Activated CD4-positive, alpha-beta memory T cell treated with anti-CD3 and anti-CD28 coated beads, Interleukin-2, amount 10 ng/mL, durations not matched to agents 7 days and 5 days (primary cell): ENCODE results near the gene CERS5. TPM values are rescaled to one million over a fixed set of nuclear protein-coding genes. Genes with fewer than 3 reads are reported as not detected.

Source experiments
- CTCF ChIA-PET: fragments of 350-600 bp; sonication (Branson Sonifier 250); formaldehyde crosslinking; loops from one replicate; lab custom pipeline; 2021; ENCODE audit warnings: antibody characterized with exemption, inconsistent platforms; lab: Charles Lee
- POLR2A ChIA-PET: fragments of 350-600 bp; sonication (Branson Sonifier 250); formaldehyde crosslinking; loops from one replicate; lab custom pipeline; 2021; ENCODE audit warnings: antibody characterized with exemption; lab: Charles Lee
- DNase-seq: peaks from one replicate; pipeline ENCODE4 v3.0.0-alpha.2; 2020
- H3K27ac Mint-ChIP-seq: one replicate; pipeline ENCODE4 v1.8.0; 2021; ENCODE audit warnings: mild to moderate bottlenecking, mixed read lengths
- H3K27me3 Mint-ChIP-seq: one replicate; pipeline ENCODE4 v1.8.0; 2021; ENCODE audit warnings: mixed read lengths
- H3K36me3 Mint-ChIP-seq: one replicate; pipeline ENCODE4 v1.8.0; 2021; ENCODE audit warnings: low read depth, mixed read lengths
- H3K4me1 Mint-ChIP-seq: one replicate; pipeline ENCODE4 v1.8.0; 2021; ENCODE audit warnings: mixed read lengths
- H3K4me3 Mint-ChIP-seq: one replicate; pipeline ENCODE4 v1.8.0; 2021; ENCODE audit warnings: mild to moderate bottlenecking, mixed read lengths
- H3K9me3 Mint-ChIP-seq: one replicate; pipeline ENCODE4 v1.8.0; 2021; ENCODE audit warnings: mixed read lengths
- total RNA-seq, 2 experiments: library from RNA; stranded (reverse); gene quantifications; one replicate each; pipeline ENCODE4 v1.2.3, GENCODE V29; 2021

Gene CERS5
- total RNA-seq, 2 experiments from 2014 or later: 48.4 to 56.3 TPM

DNA sequence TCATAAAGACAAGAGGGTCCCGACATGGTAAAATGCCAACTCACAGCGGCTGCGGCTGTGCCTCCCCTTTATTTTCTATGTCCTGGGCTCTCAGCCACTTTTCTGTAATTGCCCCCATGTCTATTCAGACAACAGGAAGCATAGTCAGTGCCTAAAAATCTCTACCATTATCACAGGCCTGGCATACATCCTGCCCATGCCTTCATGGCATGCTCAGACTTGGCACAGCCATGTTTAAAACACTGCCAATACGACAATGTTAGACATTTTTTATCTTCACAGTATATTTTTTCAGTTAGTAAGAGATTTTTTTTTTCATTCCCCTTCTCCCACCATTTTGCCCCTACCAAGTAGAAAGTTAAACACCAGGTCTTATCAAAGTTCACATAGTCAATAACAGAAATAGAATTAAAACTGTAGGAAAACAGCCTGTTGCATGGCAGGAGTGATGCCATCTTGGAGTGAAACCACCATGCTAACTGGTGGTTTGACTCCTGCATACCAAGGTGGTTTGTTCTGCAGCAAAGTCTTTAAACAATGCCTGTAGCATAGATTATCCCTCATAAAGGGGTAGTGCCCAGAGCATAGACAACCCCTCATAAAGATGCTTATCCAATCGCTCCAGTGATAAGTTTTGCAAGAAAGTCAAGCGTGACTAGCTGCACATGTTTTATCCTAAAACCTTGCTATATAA is 18.9 kb upstream of the CERS5 start:
- Mint-ChIP-seq H3K27ac (peak overlapping the region; percentile 82), H3K4me3 (no peak overlapping the region), H3K4me1 (peaks cover 61% of the 10 kb centered on the region), H3K36me3 (peaks cover 55% of the 10 kb centered on the region), H3K9me3 (no peaks in the 10 kb centered on the region), H3K27me3 (no peaks in the 10 kb centered on the region)
- ChIA-PET CTCF (interaction anchor here (4.3 kb wide), 1 partner anchor 10 kb away, joined by 20 read pairs; no protein-coding TSS in a partner anchor), POLR2A (interaction anchor here (0.7 to 5.2 kb wide), 11 partner anchors 10 to 97 kb away, joined by 3 to 26 read pairs (median 3); partner anchors contain the start of genes CERS5, COX14 and LIMA1)
- DNase-seq: no peak

DNA sequence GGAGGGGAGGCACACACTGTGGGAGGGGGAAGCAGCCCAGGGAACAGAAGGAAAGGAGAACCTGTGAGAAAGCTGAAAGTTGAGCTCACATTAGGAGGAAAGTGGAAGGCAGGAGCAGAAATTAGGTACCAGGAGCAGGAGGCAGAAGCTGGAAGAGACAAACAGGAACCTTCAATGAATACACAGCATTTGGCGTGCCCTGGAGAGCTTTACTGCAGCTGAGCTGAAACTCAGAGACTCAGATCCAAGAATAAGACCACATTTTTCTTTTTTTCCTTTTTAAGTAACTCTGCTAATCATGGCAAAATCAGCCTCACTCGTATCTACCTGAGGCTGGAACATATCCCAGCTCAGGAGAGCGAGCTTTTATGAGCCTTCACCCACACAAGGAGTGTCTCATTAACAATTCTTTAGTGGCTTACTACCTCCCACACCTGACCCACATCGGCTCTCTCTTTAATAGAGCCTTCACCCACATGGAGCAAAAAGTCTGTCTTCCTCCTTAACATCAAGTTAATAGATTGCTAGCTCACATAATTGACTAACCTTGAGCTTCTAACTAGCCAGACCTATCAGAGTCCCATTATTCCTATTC is 18.2 kb upstream of the CERS5 start:
- no peak overlapping the region for H3K4me3 Mint-ChIP-seq
- H3K4me1 Mint-ChIP-seq: peaks cover 57% of the 10 kb centered on the region
- POLR2A ChIA-PET: interaction anchor here (0.7 to 5.2 kb wide), 7 partner anchors 10 to 100 kb away, joined by 3 to 26 read pairs (median 3); partner anchors contain the start of genes CERS5, LIMA1 and SMARCD1
- H3K36me3 Mint-ChIP-seq: peaks cover 55% of the 10 kb centered on the region
- no peaks in the 10 kb centered on the region for H3K9me3 Mint-ChIP-seq
- CTCF ChIA-PET: interaction anchor here (1.8 to 4.3 kb wide), 2 partner anchors 9 to 74 kb away, joined by 8 to 20 read pairs; partner anchors contain the start of gene COX14
- H3K27ac Mint-ChIP-seq: peak overlapping the region; percentile 82
- no peaks in the 10 kb centered on the region for H3K27me3 Mint-ChIP-seq
- DNase-seq: no peak

DNA sequence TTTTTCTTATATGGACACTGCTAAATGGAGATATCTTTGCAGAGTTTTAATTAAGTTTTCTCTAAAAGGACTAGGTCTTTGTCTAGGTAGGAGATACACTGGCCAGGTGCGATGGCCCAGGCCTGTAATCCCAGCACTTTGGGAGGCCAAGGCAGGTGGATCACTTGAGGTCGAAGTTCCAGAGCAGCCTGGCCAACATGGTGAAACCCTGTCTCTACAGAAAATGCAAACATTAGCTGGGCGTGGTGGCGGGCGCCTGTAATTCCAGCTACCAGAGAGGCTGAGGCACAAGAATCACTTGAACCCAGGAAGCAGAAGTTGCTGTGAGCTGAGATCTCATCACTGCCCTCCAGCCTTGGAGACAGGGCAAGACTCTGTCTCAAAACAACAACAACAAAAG is 17.1 kb upstream of the CERS5 start:
- Mint-ChIP-seq H3K27ac (no peak overlapping the region), H3K27me3 (no peaks in the 10 kb centered on the region), H3K36me3 (peaks cover 53% of the 10 kb centered on the region), H3K4me1 (peaks cover 51% of the 10 kb centered on the region), H3K9me3 (no peaks in the 10 kb centered on the region), H3K4me3 (no peak overlapping the region)
- POLR2A ChIA-PET: no interaction called here
- no peak for DNase-seq
- CTCF ChIA-PET: interaction anchor here (0.6 to 1.8 kb wide), 4 partner anchors 52 to 617 kb away, joined by 3 to 9 read pairs (median 7); partner anchors contain the start of gene COX14

DNA sequence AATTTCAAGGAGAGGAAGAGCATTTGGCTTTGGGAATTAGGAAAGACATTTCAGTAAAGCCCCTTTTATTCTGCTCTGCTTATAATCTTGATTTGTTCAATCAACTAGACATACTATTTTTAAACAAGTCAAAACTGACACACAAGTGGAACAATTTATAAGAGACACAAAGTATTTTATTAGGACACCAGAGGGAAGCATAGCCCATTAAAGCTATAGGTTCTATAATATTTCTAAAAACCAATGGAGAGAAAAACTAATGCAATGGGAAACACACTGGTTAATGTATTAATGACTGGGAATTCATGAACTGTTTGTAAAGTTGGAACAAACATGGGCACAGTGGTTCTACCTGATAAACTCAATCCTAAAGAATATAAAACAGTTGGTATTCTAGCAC is 15.3 kb upstream of the CERS5 start:
- POLR2A ChIA-PET: interaction anchor here (0.9 to 1.6 kb wide), 2 partner anchors 38 to 40 kb away, joined by 3 read pairs; no protein-coding TSS in a partner anchor
- no peaks in the 10 kb centered on the region for H3K27me3 Mint-ChIP-seq
- DNase-seq: no peak
- no peak overlapping the region for H3K27ac Mint-ChIP-seq
- no peak overlapping the region for H3K4me3 Mint-ChIP-seq
- H3K36me3 Mint-ChIP-seq: peaks cover 54% of the 10 kb centered on the region
- CTCF ChIA-PET: interaction anchor here (0.9 to 1.6 kb wide), 3 partner anchors 8 to 132 kb away, joined by 3 to 6 read pairs (median 5); no protein-coding TSS in a partner anchor
- H3K9me3 Mint-ChIP-seq: no peaks in the 10 kb centered on the region
- peaks cover 33% of the 10 kb centered on the region for H3K4me1 Mint-ChIP-seq

DNA sequence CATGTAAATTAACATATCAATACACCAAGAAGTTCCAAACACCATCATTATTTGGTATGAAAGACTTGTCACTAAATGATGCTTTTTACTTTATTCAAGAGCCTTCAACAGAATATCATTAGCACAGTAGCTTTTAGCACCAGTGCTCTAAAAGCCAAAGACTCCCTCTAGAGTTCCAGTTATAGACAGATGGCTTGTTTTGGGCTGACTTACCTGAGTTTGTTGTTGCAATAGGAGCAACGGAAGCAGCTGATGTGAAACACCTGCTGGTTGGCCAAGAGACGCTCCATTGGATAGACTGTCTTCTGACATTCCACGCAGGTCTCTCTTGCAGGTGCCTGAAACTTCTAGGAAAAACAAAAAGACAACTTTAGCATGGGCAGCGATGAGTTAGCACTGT is 14.5 kb upstream of the CERS5 start:
- ChIA-PET CTCF (interaction anchor here (0.8 to 1.6 kb wide), 7 partner anchors 9 to 133 kb away, joined by 3 to 6 read pairs (median 5); no protein-coding TSS in a partner anchor), POLR2A (interaction anchor here (0.5 kb wide), 1 partner anchor 112 kb away, joined by 3 read pairs; no protein-coding TSS in a partner anchor)
- DNase-seq: no peak
- no peak overlapping the region for H3K27ac Mint-ChIP-seq
- no peaks in the 10 kb centered on the region for H3K9me3 Mint-ChIP-seq
- H3K4me1 Mint-ChIP-seq: peaks cover 25% of the 10 kb centered on the region
- no peaks in the 10 kb centered on the region for H3K27me3 Mint-ChIP-seq
- peaks cover 57% of the 10 kb centered on the region for H3K36me3 Mint-ChIP-seq
- H3K4me3 Mint-ChIP-seq: no peak overlapping the region

DNA sequence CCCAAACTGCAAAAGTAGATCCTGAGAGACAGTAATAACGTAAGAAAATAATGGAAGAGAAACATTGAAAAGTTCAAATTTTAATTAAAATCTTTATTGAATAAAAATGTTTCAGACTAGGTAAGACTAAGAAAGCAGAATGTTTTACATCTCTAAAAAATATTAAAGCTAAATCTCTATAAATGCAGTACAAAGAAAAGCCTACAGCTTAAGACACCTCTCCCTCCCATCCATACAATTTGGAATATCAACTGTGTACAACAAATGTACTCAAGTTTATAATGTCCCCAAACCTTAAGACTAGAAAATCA is 8.5 kb upstream of the CERS5 start:
- no peak overlapping the region for H3K4me3 Mint-ChIP-seq
- CTCF ChIA-PET: interaction anchor here (0.6 to 6.1 kb wide), 28 partner anchors 9 to 208 kb away, joined by 3 to 66 read pairs (median 5); partner anchors contain the start of genes CERS5, COX14 and SMARCD1
- no peaks in the 10 kb centered on the region for H3K4me1 Mint-ChIP-seq
- H3K36me3 Mint-ChIP-seq: peaks cover 27% of the 10 kb centered on the region
- POLR2A ChIA-PET: interaction anchor here (0.7 to 0.9 kb wide), 2 partner anchors 10 to 11 kb away, joined by 3 read pairs; no protein-coding TSS in a partner anchor
- H3K27ac Mint-ChIP-seq: no peak overlapping the region
- no peaks in the 10 kb centered on the region for H3K9me3 Mint-ChIP-seq
- no peak for DNase-seq
- no peaks in the 10 kb centered on the region for H3K27me3 Mint-ChIP-seq

DNA sequence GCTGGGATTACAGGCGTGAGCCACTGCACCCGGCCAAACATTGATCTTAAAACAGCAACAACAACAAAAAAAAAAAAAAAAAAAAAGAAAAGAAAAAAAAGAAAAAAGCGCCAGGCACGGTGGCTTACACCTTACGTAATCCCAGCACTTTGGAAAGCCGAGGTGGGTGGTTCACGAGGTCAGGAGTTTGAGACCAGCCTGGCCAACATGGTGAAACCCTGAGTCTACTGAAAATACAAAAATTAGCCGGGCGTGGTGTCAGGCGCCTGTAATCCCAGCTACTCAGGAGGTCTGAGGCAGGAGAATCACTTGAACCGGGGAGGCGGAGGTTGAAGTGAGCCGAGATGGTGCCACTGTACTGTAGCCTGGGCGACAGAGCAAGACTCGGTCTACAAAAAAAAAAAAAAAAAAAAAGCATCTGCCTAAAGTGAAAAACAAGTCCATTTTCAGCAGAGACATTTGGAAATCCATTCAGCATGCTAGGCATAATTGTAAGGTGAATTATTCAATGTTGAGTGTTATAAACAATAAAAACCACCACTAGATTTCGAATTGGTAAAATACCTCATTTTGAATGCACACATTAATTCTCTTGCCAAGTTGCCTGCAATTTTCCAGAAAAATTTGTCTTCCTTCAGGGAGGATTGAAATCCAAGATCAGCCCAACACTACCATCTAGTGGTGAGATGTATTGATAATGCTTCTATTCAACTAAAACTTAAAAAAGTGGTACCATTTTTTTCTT is 8.0 kb upstream of the CERS5 start:
- ChIA-PET CTCF (interaction anchor here (0.6 to 6.1 kb wide), 33 partner anchors 8 to 208 kb away, joined by 3 to 66 read pairs (median 5); partner anchors contain the start of genes CERS5, COX14 and SMARCD1), POLR2A (interaction anchor here (0.7 kb wide), 1 partner anchor 10 kb away, joined by 3 read pairs; no protein-coding TSS in a partner anchor)
- H3K4me1 Mint-ChIP-seq: peaks cover 2% of the 10 kb centered on the region
- no peak overlapping the region for H3K27ac Mint-ChIP-seq
- no peaks in the 10 kb centered on the region for H3K9me3 Mint-ChIP-seq
- H3K27me3 Mint-ChIP-seq: no peaks in the 10 kb centered on the region
- no peak for DNase-seq
- H3K4me3 Mint-ChIP-seq: no peak overlapping the region
- peaks cover 27% of the 10 kb centered on the region for H3K36me3 Mint-ChIP-seq

DNA sequence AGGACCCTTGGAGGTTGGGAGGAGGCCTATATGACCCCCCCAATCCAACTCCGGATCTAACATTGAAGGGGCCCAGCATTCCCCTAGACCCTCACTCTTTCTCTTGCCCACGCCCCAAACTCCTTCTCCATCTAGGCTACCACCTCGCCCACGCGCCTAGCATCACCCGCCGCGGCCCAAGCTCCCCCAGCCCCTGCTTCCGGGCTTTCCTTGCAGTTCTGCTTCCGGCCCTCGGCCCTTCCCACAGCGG is 445 bp downstream of the CERS5 start:
- Mint-ChIP-seq H3K9me3 (no peaks in the 10 kb centered on the region), H3K4me1 (peaks cover 31% of the 10 kb centered on the region), H3K4me3 (peak overlapping the region; percentile 97), H3K27ac (peak overlapping the region; percentile 89), H3K36me3 (peaks cover 9% of the 10 kb centered on the region), H3K27me3 (no peaks in the 10 kb centered on the region)
- ChIA-PET CTCF (interaction anchor here (0.8 to 4.9 kb wide), 10 partner anchors 9 to 117 kb away, joined by 3 to 55 read pairs (median 4); partner anchors contain the start of genes COX14 and LIMA1), POLR2A (interaction anchor here (0.6 to 4.9 kb wide), 22 partner anchors 9 to 598 kb away, joined by 3 to 60 read pairs (median 5); partner anchors contain the start of genes COX14, LARP4, LIMA1 and RACGAP1)
- DNase-seq: peak; percentile 57

DNA sequence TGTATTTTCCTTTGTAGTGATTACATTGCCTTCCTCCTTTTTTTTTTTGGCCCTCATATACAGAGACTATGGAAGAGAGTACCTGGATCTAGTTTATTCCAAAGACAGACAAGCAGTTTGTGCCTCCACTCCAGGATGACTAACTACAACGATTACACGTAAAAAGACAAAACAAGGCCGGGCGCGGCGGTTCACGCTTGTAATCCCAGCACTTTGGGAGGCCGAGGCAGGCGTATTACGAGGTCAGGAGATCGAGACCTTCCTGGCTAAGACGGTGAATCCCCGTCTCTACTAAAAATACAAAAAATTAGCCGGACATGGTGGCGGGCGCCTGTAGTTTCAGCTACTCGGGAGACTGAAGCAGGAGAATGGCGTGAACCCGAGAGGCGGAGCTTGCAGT is 2.2 kb downstream of the CERS5 start:
- H3K27me3 Mint-ChIP-seq: no peaks in the 10 kb centered on the region
- H3K27ac Mint-ChIP-seq: no peak overlapping the region
- CTCF ChIA-PET: interaction anchor here (0.7 to 4.9 kb wide), 3 partner anchors 36 to 109 kb away, joined by 3 to 55 read pairs (median 3); partner anchors contain the start of gene COX14
- H3K36me3 Mint-ChIP-seq: peaks cover 13% of the 10 kb centered on the region
- POLR2A ChIA-PET: no interaction called here
- peak overlapping the region; percentile 97 for H3K4me3 Mint-ChIP-seq
- no peaks in the 10 kb centered on the region for H3K9me3 Mint-ChIP-seq
- no peak for DNase-seq
- peaks cover 33% of the 10 kb centered on the region for H3K4me1 Mint-ChIP-seq

DNA sequence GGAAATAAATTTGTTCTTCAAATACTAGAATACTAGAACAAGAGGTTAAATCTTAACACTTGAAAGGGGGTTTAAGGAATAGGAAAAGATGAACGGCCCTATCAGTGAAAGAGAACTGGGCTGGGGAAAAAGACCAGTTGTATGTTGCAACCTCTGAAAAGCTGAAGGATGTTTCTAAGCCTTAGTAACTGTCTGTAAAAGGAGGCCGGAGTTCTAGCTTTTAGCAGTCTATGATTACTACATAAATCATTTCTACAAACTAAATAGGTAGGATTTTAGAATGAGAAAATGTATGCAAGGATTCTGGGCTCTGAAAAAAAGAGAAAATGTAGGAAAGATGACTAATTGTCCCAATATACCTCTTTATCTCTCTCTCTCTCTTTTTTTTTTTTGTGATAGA is 4.9 kb downstream of the CERS5 start:
- Mint-ChIP-seq H3K4me1 (peaks cover 40% of the 10 kb centered on the region), H3K36me3 (peaks cover 26% of the 10 kb centered on the region), H3K4me3 (no peak overlapping the region), H3K27me3 (no peaks in the 10 kb centered on the region), H3K9me3 (no peaks in the 10 kb centered on the region), H3K27ac (no peak overlapping the region)
- ChIA-PET CTCF (interaction anchor here (0.9 to 2.7 kb wide), 3 partner anchors 30 to 88 kb away, joined by 3 to 13 read pairs (median 3); partner anchors contain the start of gene COX14), POLR2A (interaction anchor here (1.9 kb wide), 1 partner anchor 49 kb away, joined by 8 read pairs; no protein-coding TSS in a partner anchor)
- DNase-seq: no peak

DNA sequence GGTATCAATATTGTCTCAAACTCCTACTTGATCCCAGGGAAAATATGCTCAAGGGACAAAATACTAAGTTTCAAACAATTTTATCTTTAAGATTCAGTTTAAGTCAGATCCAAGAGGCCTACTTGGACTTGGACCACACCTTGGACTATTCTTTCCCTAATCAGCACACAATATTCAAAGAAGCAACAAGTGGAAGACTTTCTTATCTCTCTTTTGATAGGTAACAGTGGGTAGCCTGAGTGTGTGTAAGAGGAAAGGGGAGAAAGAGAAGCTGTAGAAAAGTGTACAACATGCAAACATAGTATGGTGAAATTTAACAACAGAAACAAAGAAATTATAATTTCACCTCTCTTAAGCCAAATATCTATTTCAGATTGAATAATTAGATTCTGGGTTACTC is 6.5 kb downstream of the CERS5 start:
- peaks cover 26% of the 10 kb centered on the region for H3K36me3 Mint-ChIP-seq
- CTCF ChIA-PET: interaction anchor here (0.9 to 2.7 kb wide), 5 partner anchors 14 to 193 kb away, joined by 3 to 13 read pairs (median 4); partner anchors contain the start of gene COX14
- H3K4me3 Mint-ChIP-seq: no peak overlapping the region
- no peak overlapping the region for H3K27ac Mint-ChIP-seq
- DNase-seq: no peak
- H3K9me3 Mint-ChIP-seq: no peaks in the 10 kb centered on the region
- peaks cover 33% of the 10 kb centered on the region for H3K4me1 Mint-ChIP-seq
- no peaks in the 10 kb centered on the region for H3K27me3 Mint-ChIP-seq
- POLR2A ChIA-PET: interaction anchor here (1.6 kb wide), 1 partner anchor 76 kb away, joined by 4 read pairs; the partner anchor contains the start of gene SMARCD1

DNA sequence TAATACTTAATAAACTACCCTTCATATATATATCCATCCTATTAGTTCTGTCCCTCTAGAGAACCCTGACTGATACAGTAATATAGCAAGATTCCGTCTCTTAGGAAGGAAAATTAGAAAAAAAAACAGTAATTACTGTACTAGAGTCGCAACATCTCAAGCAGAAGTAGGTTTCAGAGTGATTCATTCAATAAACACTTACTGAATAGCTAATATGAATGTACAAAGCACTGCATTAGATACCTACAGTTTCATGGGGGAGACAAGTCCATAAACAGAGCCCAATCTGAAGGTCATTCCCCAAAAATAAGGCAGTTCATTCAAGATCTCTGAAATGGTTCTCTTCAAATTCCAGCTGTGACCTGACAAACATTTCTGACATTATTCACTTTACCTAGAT is 9.9 kb downstream of the CERS5 start:
- Mint-ChIP-seq H3K9me3 (no peaks in the 10 kb centered on the region), H3K4me3 (no peak overlapping the region), H3K27me3 (no peaks in the 10 kb centered on the region), H3K4me1 (peaks cover 20% of the 10 kb centered on the region), H3K27ac (no peak overlapping the region), H3K36me3 (peaks cover 23% of the 10 kb centered on the region)
- POLR2A ChIA-PET: interaction anchor here (2.6 kb wide), 1 partner anchor 10 kb away, joined by 12 read pairs; the partner anchor contains the start of gene CERS5
- CTCF ChIA-PET: interaction anchor here (0.9 to 1.0 kb wide), 2 partner anchors 10 to 18 kb away, joined by 3 to 4 read pairs; partner anchors contain the start of gene CERS5
- DNase-seq: no peak
